OCI-LY1 (cell line): ENCODE measurements around the gene CARMIL1.

Source experiments
- H2AFZ ChIP-seq: fragments of 200-600 bp; sonication (generic), shearing (Covaris generic); 2 replicates; pipeline ENCODE4 v1.6.0; 2014; ENCODE audit warnings: antibody characterized with exemption, mild to moderate bottlenecking, low read length
- H3F3A ChIP-seq: fragments of 200-600 bp; sonication (generic), shearing (Covaris generic); 2 replicates; pipeline ENCODE4 v1.6.0; 2014; ENCODE audit warnings: mild to moderate bottlenecking, antibody characterized with exemption, low read length, moderate library complexity; ENCODE audit not compliant: insufficient read depth
- H3K27ac ChIP-seq: fragments of 200-600 bp; sonication (generic); 2 replicates; pipeline ENCODE4 v1.5.1; 2014; ENCODE audit warnings: low read length, mixed run types, mild to moderate bottlenecking, low read depth; ENCODE audit not compliant: poor library complexity, severe bottlenecking
- H3K27me3 ChIP-seq: fragments of 200-600 bp; sonication (generic); 2 replicates; pipeline ENCODE4 v1.6.0; 2014; ENCODE audit warnings: antibody characterized with exemption, mild to moderate bottlenecking, low read length, moderate library complexity; ENCODE audit not compliant: insufficient read depth
- H3K36me3 ChIP-seq: fragments of 200-600 bp; sonication (generic); 2 replicates; pipeline ENCODE4 v1.6.1; 2014; ENCODE audit warnings: mild to moderate bottlenecking, antibody characterized with exemption, low read length, moderate library complexity, mixed read lengths; ENCODE audit not compliant: insufficient read depth
- H3K4me1 ChIP-seq: fragments of 200-600 bp; sonication (generic); 2 replicates; pipeline ENCODE4 v1.5.1; 2014; ENCODE audit warnings: mild to moderate bottlenecking, low read length, moderate library complexity; ENCODE audit not compliant: insufficient read depth, severe bottlenecking
- H3K4me2 ChIP-seq: fragments of 200-600 bp; sonication (generic), shearing (Covaris generic); 2 replicates; pipeline ENCODE4 v1.6.1; 2014; ENCODE audit warnings: low read length
- H3K4me3 ChIP-seq: fragments of 200-600 bp; sonication (generic); 2 replicates; pipeline ENCODE4 v1.5.1; 2014; ENCODE audit warnings: low read length, low read depth, mild to moderate bottlenecking, mixed read lengths; ENCODE audit not compliant: poor library complexity, severe bottlenecking
- H3K79me2 ChIP-seq: fragments of 200-600 bp; shearing (Covaris generic); 2 replicates; pipeline ENCODE4 v1.6.1; 2016; ENCODE audit warnings: mixed run types, low read length, mixed read lengths; ENCODE audit not compliant: insufficient read depth
- H3K9ac ChIP-seq: fragments of 200-600 bp; sonication (generic), shearing (Covaris generic); 2 replicates; pipeline ENCODE4 v1.6.1; 2014; ENCODE audit warnings: mild to moderate bottlenecking, low read length, mixed read lengths
- H3K9me2 ChIP-seq: fragments of 200-600 bp; sonication (generic), shearing (Covaris generic); 2 replicates; pipeline ENCODE4 v1.6.1; 2014; ENCODE audit warnings: low read depth, mild to moderate bottlenecking, low read length, mixed read lengths
- H3K9me3 ChIP-seq: fragments of 200-600 bp; shearing (Covaris generic); 2 replicates; pipeline ENCODE4 v1.6.1; 2014; ENCODE audit warnings: low read length, mixed read lengths
- H4K20me1 ChIP-seq: fragments of 200-600 bp; sonication (generic), shearing (Covaris generic); 2 replicates; pipeline ENCODE4 v1.6.0; 2016; ENCODE audit warnings: mild to moderate bottlenecking, low read length; ENCODE audit not compliant: insufficient read depth
- CTCF ChIP-seq: fragments of 200-600 bp; sonication (generic), shearing (Covaris generic); IDR thresholded peaks from 2 replicates; pipeline ENCODE4 v1.5.1; 2017; ENCODE audit warnings: mild to moderate bottlenecking, antibody characterized with exemption, low read length, moderate library complexity, mixed read lengths
- EZH2 ChIP-seq: fragments of 200-600 bp; sonication (generic), shearing (Covaris generic); IDR thresholded peaks from 2 replicates; pipeline ENCODE4 v1.8.0; 2017; ENCODE audit warnings: borderline replicate concordance, mixed run types, mild to moderate bottlenecking, antibody characterized with exemption, low read length, moderate library complexity, mixed read lengths

CARMIL1 gene

GRCh38 chr6:25498505-25498904, 219.3 kb downstream of the CARMIL1 start:
- Histone ChIP-seq H3K9me2 (no peaks in the 10 kb centered on the region), H3K79me2 (no peaks in the 10 kb centered on the region), H3K27me3 (no peaks in the 10 kb centered on the region), H3K36me3 (peaks cover 14% of the 10 kb centered on the region; the same call in 1 of the 2 replicates), H3K27ac (no peak overlapping the region), H4K20me1 (no peaks in the 10 kb centered on the region), H3F3A (no peaks in the 10 kb centered on the region), H3K4me3 (no peak overlapping the region), H2AFZ (no peak overlapping the region), H3K9ac (no peak overlapping the region), H3K9me3 (no peaks in the 10 kb centered on the region), H3K4me2 (no peak overlapping the region), H3K4me1 (no peaks in the 10 kb centered on the region)
- TF ChIP-seq CTCF = no peak
- TF ChIP-seq EZH2 = no peak

GRCh38 chr6:25499615-25500235, 220.6 kb downstream of the CARMIL1 start:
- no peak overlapping the region for H3K4me2 ChIP-seq
- H3K9me3 ChIP-seq = no peaks in the 10 kb centered on the region
- H3K9ac ChIP-seq = no peak overlapping the region
- H3K4me1 ChIP-seq = no peaks in the 10 kb centered on the region
- no peaks in the 10 kb centered on the region for H3K27me3 ChIP-seq
- H4K20me1 ChIP-seq = no peaks in the 10 kb centered on the region
- peaks cover 11% of the 10 kb centered on the region; the same call in 1 of the 2 replicates for H3K36me3 ChIP-seq
- TF ChIP-seq CTCF = no peak
- no peaks in the 10 kb centered on the region for H3K9me2 ChIP-seq
- no peak overlapping the region for H3K27ac ChIP-seq
- H3K4me3 ChIP-seq = no peak overlapping the region
- H3K79me2 ChIP-seq = no peaks in the 10 kb centered on the region
- H2AFZ ChIP-seq = no peak overlapping the region
- H3F3A ChIP-seq = no peaks in the 10 kb centered on the region

- no peaks in the 10 kb centered on the region for H4K20me1 ChIP-seq
- H3K4me3 ChIP-seq = no peak overlapping the region
- no peak overlapping the region for H2AFZ ChIP-seq
- no peaks in the 10 kb centered on the region for H3K9me2 ChIP-seq
- TF ChIP-seq CTCF (no peak), EZH2 (no peak)
- H3F3A ChIP-seq = no peaks in the 10 kb centered on the region
- H3K27me3 ChIP-seq = no peaks in the 10 kb centered on the region
- H3K9me3 ChIP-seq = peaks cover 5% of the 10 kb centered on the region; the same call in 1 of the 2 replicates
- H3K4me1 ChIP-seq = no peaks in the 10 kb centered on the region
- no peak overlapping the region for H3K4me2 ChIP-seq
- H3K36me3 ChIP-seq = peaks cover 39% of the 10 kb centered on the region
- H3K9ac ChIP-seq = no peak overlapping the region
- H3K27ac ChIP-seq = no peak overlapping the region
- H3K79me2 ChIP-seq = no peaks in the 10 kb centered on the region
These were observed 224.5 kb downstream of the CARMIL1 start for GRCh38 chr6:25503686-25504085.
